ENCODE data around the gene DENND1B.
"Not testable (repeated sequence)": the region's sequence is repeated elsewhere in the genome, so short reads cannot be mapped to it uniquely, and the experiment has no call there.

DENND1B gene

DNA sequence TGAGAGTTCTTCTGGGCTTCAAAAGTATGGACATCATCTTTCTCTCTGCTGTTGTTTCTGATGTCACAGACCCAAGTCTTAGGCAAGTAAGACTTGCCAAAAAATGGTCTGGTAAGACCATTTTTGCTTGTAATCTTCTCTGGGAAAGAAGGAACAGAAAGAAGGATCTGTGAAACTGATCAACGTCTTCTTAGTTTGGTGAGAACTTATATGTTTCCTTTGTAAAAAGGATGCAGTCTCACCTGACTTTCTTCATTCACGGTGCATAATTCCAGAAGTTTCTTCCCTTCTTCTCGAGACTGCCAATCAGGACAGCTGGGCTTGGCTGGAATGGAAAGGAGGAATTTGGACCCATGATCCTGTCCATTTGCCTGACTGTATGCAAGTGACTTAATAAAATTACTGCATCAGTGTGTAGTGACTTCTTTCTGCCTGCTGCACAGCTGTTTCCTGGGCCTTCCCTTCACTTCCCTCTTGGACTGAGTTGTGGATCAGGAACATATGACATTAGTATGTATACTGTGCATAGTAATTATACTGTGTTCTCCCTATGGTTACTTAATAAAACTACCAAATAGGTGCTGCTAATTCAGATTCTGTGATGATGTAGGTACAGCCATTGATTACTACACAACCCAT lies 7.6 kb upstream of the DENND1B start:
- no peak for DNase-seq (ENCODE audit: low spot score)

DNA sequence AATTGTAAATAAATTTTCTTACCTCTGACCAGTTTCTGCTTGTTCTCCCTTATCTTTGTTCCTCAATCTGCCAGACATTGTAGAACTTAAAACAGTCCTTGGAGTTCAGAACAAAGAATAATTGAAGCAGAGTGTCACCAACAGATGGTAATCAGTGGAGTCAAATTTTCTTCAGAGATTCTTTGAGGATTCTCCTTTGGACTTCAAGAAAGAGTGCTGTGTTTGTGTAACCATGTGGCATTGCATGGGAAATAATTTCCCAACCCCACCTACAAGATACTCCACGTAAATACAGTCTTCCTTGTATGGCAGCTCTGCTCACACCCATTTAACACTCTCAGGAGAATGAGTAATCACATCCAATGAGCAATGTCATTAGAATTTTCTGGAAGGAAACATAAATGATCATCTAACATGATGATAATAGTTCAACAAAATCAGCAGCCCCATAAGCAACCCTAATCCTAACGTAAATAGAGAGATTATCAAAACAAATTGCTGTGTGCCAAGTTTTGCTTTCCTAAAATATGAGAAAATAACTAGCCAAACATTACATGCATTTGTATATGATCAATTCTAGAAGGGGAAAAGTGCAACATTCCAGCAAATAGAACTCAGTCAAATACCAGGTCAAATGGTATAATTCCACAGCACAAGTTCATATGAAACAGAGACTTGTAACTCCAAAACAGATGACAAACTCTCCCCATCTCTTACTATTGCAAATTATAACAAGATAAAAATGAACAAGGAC lies 6.9 kb upstream of the DENND1B start:
- DNase-seq (ENCODE audit: low spot score) = no peak

DNA sequence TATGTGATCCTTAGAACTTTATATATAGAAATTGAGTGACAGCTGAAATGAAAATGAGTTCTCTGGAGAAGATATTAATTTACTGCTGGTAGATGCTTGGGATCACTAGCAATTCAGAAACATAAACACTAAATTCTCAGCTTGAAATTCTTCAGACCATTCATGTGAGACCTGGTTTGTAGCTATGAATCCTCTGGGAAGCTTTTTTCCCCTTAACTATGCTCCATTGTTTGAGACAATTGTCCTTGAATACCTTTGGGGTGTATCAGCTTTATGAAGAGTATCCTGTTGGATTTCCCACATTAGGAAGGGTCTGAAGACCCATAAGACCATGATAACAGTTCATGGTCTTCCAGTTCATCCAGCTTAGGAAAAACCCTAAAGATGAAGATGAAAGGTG lies 4.6 kb upstream of the DENND1B start:
- DNase-seq (ENCODE audit: low spot score) = no peak

DNA sequence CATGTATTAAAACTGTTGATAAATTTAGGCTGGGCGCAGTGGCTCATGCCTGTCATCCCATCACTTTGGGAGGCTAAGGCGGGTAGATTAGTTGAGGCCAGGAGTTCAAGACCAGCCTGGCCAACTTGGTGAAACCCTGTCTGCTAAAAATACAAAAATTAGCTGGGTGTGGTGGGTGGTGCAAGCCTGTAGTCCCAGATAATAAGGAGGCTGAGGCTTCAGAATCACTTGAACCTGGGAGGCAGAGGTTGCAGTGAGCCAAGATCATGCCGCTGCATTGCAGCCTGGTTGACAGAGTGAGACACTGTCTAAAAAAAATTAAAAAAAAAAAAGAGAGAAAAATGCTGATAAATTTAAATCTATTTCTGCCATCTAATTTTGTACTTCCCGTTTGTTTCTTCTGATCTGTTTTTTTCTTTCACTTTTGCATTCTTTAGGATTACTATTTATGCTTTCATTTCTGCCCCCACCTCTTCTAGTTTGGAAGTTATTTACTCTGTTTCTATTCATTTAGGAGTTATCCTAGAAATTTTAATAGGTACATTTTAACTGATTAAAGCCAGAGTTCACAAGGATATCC lies 3.2 kb upstream of the DENND1B start:
- DNase-seq (ENCODE audit: low spot score) = no peak

DNA sequence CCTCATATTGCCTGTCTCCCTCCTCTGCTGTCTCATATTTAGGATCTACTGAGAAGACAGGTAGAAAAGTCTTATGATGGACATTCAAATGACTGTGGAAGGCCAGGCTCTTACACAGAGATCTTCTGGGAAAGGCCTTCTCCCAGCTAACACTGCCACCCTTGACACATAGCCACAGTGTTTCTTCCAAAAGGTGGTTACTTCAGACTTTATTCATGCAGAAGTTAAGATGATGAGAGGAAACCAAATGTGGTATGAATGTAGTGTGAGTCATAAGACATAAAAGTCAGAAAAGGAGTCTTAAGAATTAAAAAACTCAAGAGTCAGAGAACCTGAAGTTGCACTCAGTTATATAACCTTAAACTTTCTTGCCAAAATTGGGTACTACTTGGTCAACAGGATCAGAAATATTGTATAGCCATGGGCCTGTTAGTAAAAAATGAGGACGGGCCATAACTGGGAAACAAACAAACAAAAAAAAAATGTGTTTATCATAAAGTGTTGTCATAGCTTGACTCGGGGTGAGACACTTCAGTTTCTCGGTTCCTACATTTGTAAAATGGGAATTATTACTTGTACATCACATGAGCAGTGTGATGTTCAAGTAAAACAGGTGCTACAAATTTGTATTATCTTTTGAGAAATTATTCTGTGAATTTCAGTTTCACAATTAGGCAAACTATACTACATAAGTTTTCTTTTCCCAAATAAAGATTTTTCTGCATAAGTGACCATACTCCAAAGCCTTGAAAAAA lies 1.2 kb upstream of the DENND1B start:
- no peak for DNase-seq (ENCODE audit: low spot score)

DNA sequence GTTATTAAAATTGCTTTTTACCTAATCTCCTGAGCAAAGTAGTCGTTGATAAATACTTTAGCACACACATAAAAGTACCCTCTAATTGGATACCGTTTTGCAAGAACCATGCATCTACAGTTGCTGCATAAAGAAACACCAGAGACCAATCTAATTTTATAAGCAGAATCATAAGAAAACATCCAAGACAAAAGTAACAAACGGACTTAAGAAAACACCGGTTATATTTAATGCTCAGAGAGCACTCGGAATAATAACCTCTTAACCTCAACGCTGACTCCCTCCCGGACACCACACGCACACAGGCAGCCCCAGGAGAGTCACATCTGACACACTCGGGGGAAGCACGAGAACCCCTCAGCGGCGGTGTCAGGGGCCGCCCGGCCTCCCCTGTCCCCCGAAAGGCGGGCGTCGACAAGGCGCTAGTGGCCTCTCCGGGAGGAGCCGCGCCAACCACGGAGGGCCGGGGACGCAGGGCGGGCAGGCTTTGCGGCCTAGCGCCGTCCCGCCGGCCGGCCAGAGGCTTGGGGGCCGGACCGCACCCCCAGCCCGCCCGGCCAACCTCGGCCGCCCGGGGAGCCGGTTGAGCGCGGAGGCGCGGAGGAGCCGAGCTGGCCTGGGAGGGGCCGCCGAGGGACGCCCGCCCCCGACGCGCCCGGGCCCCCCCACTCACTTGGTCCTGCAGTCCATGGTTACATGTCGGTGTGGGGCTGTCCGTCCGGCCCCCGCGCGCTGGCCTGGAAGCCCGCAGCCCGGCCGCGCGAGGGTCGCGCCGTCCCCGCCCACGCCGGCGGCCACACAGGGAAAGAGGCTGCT lies 606 bp downstream of the DENND1B start:
- DNase-seq (ENCODE audit: low spot score) = peak; percentile 84

DNA sequence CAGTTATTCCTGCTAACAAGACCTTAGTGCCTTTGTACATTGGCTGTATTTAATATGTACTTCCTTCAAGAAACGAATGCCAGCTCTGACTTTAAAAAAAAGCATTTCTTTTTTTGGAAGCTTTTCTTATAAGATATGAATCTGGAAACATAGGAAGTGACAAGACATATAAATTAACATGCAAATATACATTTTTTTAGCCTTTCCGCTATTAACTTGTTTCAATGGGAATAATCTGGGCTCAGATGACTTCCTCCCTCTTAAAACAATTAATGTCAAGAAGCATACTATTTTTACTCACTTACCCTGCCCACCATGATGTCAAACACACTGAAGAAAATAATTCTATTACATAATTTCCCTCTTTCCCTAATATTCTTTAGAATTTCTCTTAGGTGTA lies 1.4 kb downstream of the DENND1B start:
- no peak for DNase-seq (ENCODE audit: low spot score)

DNA sequence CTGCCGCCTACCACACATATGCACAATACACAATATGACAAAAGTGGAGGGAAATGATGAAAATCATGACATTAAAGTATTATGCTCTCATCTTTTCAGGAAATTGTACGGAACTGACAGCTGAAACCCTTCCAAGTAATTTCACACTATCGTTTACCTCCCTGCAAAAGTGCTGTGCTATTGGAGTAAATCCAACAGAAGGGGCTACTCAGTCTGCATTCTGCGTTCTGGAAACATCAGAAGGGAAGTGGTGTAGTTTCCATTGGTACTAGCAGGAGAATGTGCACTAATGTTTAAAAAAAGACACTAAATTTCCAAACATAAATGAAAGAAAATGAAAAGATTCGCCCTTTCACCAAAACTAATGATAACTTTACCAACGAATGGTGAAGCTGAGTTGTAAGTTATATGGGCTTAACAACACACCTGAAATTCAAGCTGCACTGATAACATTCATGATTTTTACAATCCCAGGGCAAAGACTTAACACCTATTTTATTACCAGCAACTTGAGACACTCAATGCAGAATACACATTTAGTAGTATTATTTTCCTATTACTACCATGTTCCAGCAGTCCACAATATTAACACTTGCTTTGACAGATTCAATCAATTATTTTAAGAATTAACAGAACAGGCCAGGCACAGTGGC lies 3.2 kb downstream of the DENND1B start:
- DNase-seq (ENCODE audit: low spot score) = no peak

DNA sequence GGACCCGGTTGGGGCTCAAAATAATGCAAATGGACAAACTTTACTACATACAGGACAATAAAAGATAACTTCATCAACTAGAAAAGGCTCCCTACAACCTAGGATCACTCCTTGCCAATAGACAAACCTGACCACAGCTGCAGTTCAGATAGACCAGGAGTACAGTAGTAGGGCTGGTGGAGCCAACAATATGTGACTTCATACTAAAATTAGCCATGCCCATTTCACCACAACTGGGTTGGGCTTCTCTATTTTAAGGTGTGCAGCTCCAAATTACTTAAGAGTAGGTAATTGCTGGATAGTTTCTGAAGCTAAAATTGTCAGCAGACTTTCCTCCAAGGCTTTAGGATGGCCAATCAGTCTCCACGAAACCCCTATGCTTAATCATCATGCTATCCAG lies 3.9 kb downstream of the DENND1B start:
- DNase-seq (ENCODE audit: low spot score) = no peak

DNA sequence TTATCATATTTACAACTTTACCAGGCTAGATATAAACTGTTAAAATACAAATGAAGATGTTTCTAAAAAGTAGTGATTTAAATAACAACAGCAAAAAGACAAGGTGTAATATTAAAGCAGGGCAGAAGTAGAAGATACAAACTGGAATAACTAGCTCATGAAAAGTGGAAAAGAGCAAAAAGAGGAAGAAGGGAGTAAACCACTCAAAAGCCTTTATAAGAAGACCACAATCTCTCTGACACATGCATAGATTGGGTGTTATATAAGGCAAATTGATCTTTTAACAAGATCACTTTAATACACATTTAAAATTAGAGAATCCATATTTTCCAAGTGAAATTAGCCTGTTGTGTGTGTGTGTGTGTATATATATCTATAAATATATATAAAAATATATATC lies 5.0 kb downstream of the DENND1B start:
- no peak for DNase-seq (ENCODE audit: low spot score)

DNA sequence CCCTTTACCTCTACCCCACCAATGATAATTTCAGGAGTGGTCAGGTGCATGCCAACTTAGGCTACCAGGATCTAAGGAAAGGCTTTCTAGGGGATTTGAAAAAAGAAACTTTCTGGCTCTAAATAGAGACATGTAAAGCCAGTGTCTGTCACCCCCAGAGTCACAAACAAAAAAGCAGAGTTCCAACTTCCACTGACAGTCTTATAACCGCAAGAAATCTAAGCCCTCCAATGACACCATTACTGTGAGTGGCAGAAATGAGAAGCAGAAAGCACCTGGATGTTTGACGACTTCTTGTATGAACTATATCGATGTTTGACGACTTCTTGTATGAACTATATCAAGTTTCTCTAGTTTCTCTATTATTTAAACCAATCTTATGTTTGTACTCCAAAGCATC lies 6.0 kb downstream of the DENND1B start:
- DNase-seq (ENCODE audit: low spot score) = no peak

DNA sequence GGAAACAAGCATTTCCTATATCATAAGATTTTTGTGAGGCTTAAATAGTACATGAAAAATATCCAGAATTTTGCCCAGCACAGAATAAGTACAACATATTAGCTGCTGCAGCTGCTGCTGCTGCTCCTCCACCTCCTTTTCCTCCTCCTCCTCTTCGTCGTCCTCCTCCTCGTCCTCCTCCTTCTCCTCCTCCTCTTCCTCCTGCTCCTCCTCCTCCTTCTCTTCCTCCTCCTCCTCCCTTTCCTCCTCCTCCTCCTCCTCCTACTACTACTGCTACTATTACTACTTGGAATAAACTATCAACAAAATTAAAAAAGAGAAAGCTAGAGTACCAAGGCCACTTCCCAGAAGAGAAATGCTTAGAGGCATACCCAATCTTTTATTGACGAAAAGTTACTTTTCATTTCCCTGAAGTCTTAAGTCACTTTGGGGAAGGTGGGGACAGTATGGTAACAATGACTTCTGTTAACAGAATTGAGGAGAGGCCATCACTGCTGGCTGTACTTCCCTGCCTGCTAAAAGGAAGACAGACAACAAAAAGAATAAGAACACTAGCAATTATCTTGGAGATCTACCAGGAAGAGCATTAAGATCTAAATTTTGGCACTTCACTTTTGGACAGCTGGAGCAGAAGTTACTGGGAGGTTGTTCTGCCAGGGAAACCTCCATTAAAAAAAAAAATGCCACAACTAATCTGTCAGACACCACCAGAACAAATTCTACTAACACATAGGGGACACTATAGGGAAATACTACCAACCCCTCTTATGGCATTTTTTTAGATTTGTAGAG lies 7.1 kb downstream of the DENND1B start:
- no peak for DNase-seq (ENCODE audit: low spot score)

DNA sequence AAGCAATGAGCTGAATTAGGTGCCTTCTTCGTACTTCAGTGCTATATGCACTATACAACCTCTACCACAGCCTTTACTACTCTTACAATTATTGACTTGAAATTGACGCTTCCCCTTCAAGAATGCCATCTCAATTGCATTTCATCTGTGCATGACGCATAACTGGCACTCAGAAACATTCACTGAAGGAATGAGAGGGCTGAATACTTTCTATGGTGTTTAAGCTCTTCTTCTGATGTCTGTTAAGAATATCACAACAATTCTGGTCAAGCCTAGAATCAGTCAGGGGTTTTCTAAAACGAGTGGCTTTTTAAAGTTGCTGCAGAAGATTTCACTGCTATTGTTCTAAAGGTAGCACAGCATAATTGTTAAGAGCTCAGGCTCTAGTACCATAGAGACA lies 11.5 kb downstream of the DENND1B start:
- DNase-seq (ENCODE audit: low spot score) = no peak

DNA sequence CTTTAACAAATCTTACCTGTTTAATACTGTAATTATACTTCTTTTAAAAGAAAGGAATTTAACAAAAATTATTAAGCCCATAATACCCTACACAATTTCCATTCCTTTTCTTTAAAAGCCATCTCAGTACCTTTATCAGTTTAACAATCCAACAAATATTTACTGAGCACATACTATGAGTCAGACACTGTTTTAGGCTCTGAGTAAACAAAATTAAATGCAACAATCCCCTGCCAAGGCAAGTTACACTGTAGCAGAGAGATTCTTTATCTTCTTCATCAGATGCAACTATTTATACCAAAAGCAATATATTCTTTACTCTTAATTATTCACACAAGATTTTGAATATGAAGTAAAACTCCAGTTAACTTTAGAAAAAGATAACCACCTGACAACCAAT lies 12.0 kb downstream of the DENND1B start:
- DNase-seq (ENCODE audit: low spot score) = no peak

DNA sequence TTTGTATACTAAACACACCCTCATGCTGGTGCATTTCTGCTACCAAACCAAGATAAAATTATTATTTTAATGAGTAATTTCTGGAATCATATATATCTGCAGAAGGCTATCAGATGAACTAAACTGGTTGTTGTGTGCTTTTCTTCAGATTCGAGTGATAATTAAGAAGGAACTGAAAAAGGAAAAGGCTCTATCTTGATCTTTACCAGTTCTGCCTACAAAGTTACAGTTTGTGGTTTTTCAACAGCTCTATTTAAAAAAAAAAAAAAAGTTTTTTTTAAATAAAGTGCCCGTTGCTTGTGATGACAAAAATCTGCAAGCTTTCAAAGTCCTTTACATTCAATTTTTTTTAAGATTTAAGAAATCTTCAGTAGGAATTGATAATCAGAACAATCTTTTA lies 13.6 kb downstream of the DENND1B start:
- no peak for DNase-seq (ENCODE audit: low spot score)

DNA sequence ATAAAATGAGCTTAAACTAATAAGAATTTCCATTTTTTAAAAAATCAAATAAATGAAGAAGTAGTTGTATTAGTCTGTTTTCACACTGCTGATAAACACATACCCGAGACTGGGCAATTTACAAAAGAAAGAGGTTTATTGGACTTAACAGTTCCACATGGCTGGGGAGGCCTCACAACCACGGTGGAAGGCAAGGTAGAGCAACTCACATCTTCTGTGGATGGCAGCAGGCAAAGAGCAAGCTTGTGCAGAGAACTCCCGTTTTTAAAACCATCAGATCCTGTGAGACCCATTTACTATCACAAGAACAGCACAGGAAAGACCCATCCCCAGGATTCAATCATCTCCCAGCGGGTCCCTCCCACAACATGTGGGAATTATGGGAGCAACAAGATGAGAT lies 19.7 kb downstream of the DENND1B start:
- DNase-seq (ENCODE audit: low spot score) = not testable (repeated sequence)

DNA sequence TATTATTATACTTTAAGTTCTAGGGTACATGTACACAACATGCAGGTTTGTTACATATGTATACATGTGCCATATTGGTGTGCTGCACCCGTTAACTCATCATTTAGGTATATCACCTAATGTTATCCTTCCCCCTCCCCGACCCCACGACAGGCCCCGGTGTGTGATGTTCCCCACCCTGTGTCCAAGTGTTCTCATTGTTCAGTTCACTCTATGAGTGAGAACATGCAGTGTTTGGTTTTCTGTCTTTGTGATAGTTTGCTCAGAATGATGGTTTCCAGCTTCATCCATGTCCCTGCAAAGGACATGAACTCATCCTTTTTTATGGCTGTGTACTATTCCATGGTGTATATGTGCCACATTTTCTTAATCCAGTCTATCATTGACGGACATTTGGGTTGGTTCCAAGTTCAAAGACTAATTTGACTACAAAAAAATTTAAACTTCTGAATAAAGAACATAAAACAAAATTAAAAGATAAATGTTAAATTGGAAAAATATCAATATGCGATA lies 22.6 kb downstream of the DENND1B start:
- DNase-seq (ENCODE audit: low spot score) = not testable (repeated sequence)

DNA sequence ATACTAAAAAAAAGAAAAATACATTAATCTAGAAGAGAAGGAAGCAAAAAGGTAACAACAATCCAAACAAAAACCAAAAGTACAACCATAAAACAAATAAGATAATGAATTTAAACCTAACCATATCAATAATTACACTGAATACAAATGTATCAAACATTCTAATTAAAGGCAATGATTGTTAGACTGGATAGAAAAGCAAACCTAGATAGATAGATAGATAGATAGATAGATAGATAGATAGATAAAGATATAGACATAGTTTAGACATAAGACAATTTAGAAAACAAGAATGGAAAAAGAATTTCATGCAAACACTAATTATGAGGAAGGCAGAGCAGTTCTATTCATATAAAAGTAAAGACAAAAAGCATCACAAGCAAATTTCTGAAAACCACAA lies 24.9 kb downstream of the DENND1B start:
- no peak for DNase-seq (ENCODE audit: low spot score)

DNA sequence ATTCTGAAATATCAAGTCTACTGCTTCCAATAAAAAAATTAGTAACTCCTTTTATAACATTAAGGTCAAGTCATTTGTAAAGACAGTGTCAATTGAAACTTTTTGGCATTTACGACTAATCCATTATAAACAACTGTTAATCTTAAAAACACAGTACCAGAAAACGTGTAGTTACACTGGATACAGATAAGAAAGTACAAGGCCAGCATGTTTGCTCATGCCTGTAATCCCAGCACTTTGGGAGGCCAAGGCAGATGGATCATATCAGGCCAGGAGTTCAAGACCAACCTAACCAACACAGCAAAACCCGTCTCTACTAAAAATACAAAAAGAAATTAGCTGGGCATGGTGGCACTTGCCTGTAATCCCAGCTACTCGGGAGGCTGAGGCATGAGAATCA lies 29.4 kb downstream of the DENND1B start:
- DNase-seq (ENCODE audit: low spot score) = no peak

DNA sequence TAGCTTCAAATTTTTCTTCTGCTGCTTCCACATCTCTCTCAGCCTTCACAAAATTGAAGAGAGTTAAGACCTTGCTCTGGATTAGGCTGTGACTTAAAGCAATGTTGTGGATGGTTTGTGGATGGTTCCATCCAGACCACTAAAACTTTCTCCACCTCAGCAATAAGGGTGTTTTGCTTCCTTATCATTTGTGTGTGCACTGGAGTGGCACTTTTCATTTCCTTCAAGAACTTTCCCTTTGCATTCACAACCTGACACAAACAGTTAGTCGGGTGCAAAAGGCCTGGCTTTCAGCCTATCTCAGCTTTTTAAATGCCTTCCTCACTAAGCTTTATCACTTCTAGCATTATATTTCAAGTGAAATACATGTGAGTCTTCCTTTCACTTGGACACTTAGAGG lies 30.3 kb downstream of the DENND1B start:
- DNase-seq (ENCODE audit: low spot score) = no peak
